ENCODE data around the gene EPHX1. TPM values are rescaled to one million over a fixed set of nuclear protein-coding genes. Genes with fewer than 3 reads are reported as not detected.
"Not testable (repeated sequence)": the region's sequence is repeated elsewhere in the genome, so short reads cannot be mapped to it uniquely, and the experiment has no call there.

EPHX1 gene
- 0.93 and 1.2 TPM in 2 replicates for total RNA-seq

DNA sequence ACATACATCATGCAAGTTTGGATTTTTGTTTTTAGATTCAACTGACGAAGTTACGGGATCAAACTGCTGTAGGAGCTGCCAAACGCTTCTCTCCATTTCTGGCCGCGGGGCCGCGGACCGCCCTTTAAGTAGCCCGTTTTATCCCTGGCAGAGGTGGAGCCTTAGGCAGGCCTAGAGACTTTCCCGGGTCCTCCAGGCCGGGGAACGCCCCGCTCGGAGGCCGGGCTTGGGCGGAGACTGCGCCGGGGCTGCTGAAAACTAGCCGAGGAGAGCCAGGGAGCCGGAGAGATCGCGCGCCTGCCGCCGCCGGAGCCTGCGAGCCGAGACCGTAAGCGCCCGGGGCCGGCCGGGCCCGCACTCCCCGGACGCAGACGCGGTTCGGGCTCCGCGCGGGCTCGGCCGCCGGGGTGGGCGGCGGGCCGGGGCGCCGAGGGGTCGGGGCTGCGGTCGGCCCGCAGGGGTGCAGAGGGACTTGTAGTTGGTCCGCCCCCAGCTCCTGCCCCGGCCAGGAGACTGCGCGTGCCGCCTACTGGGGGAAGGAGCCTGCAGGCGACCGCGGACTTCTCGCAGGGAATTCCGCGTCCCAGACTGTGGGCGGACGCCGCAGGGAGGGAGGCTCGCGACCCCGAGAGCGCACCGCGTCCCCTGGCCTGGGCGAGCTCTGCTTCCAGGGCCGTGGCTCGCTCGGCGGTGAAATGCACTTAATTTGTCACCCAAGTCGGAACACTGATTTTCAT lies at the start of gene EPHX1:
TSS of gene EPHX1 (plus strand) at position 283 of the 737 bp plus-strand sequence. CDS start 18,606 bp downstream, outside the sequence.
- TF ChIP-seq CTCF (IDR thresholded peaks at IDR 0.05), result no peak
- Mint-ChIP-seq H3K27me3 (peaks cover 3% of the 10 kb centered on the region), H3K9me3 (no peaks in the 10 kb centered on the region), H3K4me1 (peaks cover 12% of the 10 kb centered on the region), H3K27ac (no peak within 1 kb of the TSS), H3K36me3 (ENCODE audit: low read depth) (no peaks in the 10 kb centered on the region), H3K4me3 (peak within 1 kb of the TSS; percentile 86)
- ATAC-seq (ENCODE audit: low read depth) (peak; percentile 87), DNase-seq (peak; percentile 57)
- intact Hi-C loops (cut with micrococcal nuclease), result loop anchor here (2.0 to 5.0 kb wide), 3 partner anchors 33 to 73 kb away; partner anchors contain the start of genes SRP9 and TMEM63A
- CTCF ChIA-PET, result interaction anchor here (0.6 to 1.9 kb wide), 3 partner anchors 32 to 337 kb away, joined by 3 to 6 read pairs (median 3); partner anchors contain the start of gene SRP9
- POLR2A ChIA-PET, result interaction anchor here (0.6 to 1.9 kb wide), 2 partner anchors 32 to 75 kb away, joined by 3 to 7 read pairs; partner anchors contain the start of gene SRP9

- ChIA-PET POLR2A (no interaction called here), CTCF (no interaction called here)
- no peaks in the 10 kb centered on the region for H3K9me3 Mint-ChIP-seq
- H3K4me3 Mint-ChIP-seq, result no peak overlapping the region
- H3K27me3 Mint-ChIP-seq, result no peaks in the 10 kb centered on the region
- DNase-seq, result no peak
- TF ChIP-seq CTCF (IDR thresholded peaks at IDR 0.05), result no peak
- H3K27ac Mint-ChIP-seq, result no peak overlapping the region
- H3K36me3 Mint-ChIP-seq (ENCODE audit: low read depth), result no peaks in the 10 kb centered on the region
- intact Hi-C loops (cut with micrococcal nuclease), result no loop called here
- no peak for ATAC-seq (ENCODE audit: low read depth)
- peaks cover 6% of the 10 kb centered on the region for H3K4me1 Mint-ChIP-seq
Measured at GRCh38 chr1:225760531-225760930, 49.4 kb upstream of the EPHX1 start.

GRCh38 chr1:225761395-225761794 lies 48.5 kb upstream of the EPHX1 start:
- H3K4me3 Mint-ChIP-seq; intact Hi-C loops (cut with micrococcal nuclease); CTCF ChIA-PET; DNase-seq; H3K27me3 Mint-ChIP-seq; H3K4me1 Mint-ChIP-seq; H3K36me3 Mint-ChIP-seq (ENCODE audit: low read depth); POLR2A ChIA-PET; H3K27ac Mint-ChIP-seq; ATAC-seq (ENCODE audit: low read depth); H3K9me3 Mint-ChIP-seq: not testable (repeated sequence)

GRCh38 chr1:225762002-225762441 lies 47.9 kb upstream of the EPHX1 start:
- Mint-ChIP-seq H3K36me3 (ENCODE audit: low read depth) (no peaks in the 10 kb centered on the region), H3K4me3 (no peak overlapping the region), H3K9me3 (no peaks in the 10 kb centered on the region), H3K27ac (no peak overlapping the region), H3K27me3 (peaks cover 2% of the 10 kb centered on the region), H3K4me1 (peaks cover 6% of the 10 kb centered on the region)
- CTCF ChIA-PET, result no interaction called here
- POLR2A ChIA-PET, result no interaction called here
- intact Hi-C loops (cut with micrococcal nuclease), result no loop called here
- TF ChIP-seq CTCF (IDR thresholded peaks at IDR 0.05), result no peak
- DNase-seq, result no peak
- no peak for ATAC-seq (ENCODE audit: low read depth)

DNA sequence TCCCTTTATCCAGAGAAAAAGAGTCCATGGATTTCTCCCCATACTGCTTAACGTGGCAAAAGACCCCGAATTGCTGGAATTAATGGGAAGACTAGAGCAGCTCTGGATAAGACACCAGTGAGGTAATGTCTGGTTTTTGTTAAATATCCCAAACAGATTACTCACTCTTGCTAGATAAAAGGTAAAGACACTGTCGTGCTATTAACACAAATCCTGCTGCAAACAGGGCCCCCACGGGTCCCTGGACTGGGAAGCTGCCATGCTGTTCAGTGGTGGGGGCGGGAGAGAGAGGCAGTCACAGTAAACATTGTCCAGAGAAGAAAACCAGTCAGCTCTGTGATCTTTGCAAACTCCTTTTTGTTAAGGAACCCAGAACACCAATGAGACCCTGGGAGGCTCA lies 47.5 kb upstream of the EPHX1 start:
- no peak for TF ChIP-seq CTCF (IDR thresholded peaks at IDR 0.05)
- CTCF ChIA-PET, result no interaction called here
- H3K9me3 Mint-ChIP-seq, result no peaks in the 10 kb centered on the region
- peaks cover 2% of the 10 kb centered on the region for H3K27me3 Mint-ChIP-seq
- POLR2A ChIA-PET, result interaction anchor here (2.0 kb wide), 1 partner anchor 15 kb away, joined by 11 read pairs; the partner anchor contains the start of gene SRP9
- no peak overlapping the region for H3K4me3 Mint-ChIP-seq
- no peaks in the 10 kb centered on the region for H3K36me3 Mint-ChIP-seq (ENCODE audit: low read depth)
- intact Hi-C loops (cut with micrococcal nuclease), result no loop called here
- H3K27ac Mint-ChIP-seq, result no peak overlapping the region
- no peak for ATAC-seq (ENCODE audit: low read depth)
- H3K4me1 Mint-ChIP-seq, result peaks cover 6% of the 10 kb centered on the region
- no peak for DNase-seq

All from activated B cell treated with CpG ODN at 0.5 μM for 24 hours (primary cell).